Neural progenitor cell (in vitro differentiated cells): ENCODE data around the gene ADARB2. TPM values are rescaled to one million over a fixed set of nuclear protein-coding genes. Genes with fewer than 3 reads are reported as not detected.

Source experiments
- DNase-seq: peaks from one replicate; pipeline ENCODE4 v3.0.0-alpha.2; 2016; ENCODE audit warnings: low spot score
- H2AFZ ChIP-seq: fragments of 200-600 bp; sonication (generic); replicated peaks from 2 replicates; pipeline ENCODE4 v1.6.1; 2016; ENCODE audit warnings: antibody characterized with exemption
- H3F3A ChIP-seq: fragments of 200-600 bp; sonication (generic); 2 replicates; pipeline ENCODE4 v1.6.1; 2016; ENCODE audit warnings: antibody characterized with exemption, low read depth
- H3K27ac ChIP-seq: fragments of 200-600 bp; sonication (generic); 2 replicates; pipeline ENCODE4 v1.5.1; 2016; ENCODE audit warnings: mild to moderate bottlenecking
- H3K27me3 ChIP-seq: fragments of 200-600 bp; sonication (generic); 2 replicates; pipeline ENCODE4 v1.6.1; 2016; ENCODE audit warnings: mild to moderate bottlenecking, moderate library complexity
- H3K36me3 ChIP-seq: fragments of 200-600 bp; sonication (generic); 2 replicates; pipeline ENCODE4 v1.5.1; 2016
- H3K4me1 ChIP-seq: fragments of 200-600 bp; sonication (generic); 2 replicates; pipeline ENCODE4 v1.6.1; 2016; ENCODE audit warnings: mixed run types
- H3K4me2 ChIP-seq: fragments of 200-600 bp; sonication (generic); 2 replicates; pipeline ENCODE4 v1.6.1; 2016
- H3K4me3 ChIP-seq: fragments of 200-600 bp; sonication (generic); 2 replicates; pipeline ENCODE4 v1.5.1; 2016
- H3K79me2 ChIP-seq: fragments of 200-600 bp; sonication (generic); 2 replicates; pipeline ENCODE4 v1.6.1; 2016; ENCODE audit warnings: low read depth
- H3K9ac ChIP-seq: fragments of 200-600 bp; sonication (generic); 2 replicates; pipeline ENCODE4 v1.6.1; 2016
- H3K9me3 ChIP-seq: fragments of 200-600 bp; sonication (generic); 2 replicates; pipeline ENCODE4 v1.5.1; 2016; ENCODE audit warnings: low read depth
- H4K20me1 ChIP-seq: fragments of 200-600 bp; sonication (generic); 2 replicates; pipeline ENCODE4 v1.6.1; 2016; ENCODE audit warnings: low read depth
- H3K27ac Mint-ChIP-seq: 3 replicates; pipeline ENCODE4 v1.8.0; 2021; ENCODE audit warnings: mixed read lengths
- H3K27me3 Mint-ChIP-seq: 2 replicates; pipeline ENCODE4 v1.8.0; 2022; ENCODE audit warnings: low read depth, mild to moderate bottlenecking, inconsistent platforms, moderate library complexity, mixed read lengths; ENCODE audit not compliant: insufficient read depth
- H3K36me3 Mint-ChIP-seq: 3 replicates; pipeline ENCODE4 v1.8.0; 2021; ENCODE audit warnings: mixed read lengths
- H3K4me1 Mint-ChIP-seq: 3 replicates; pipeline ENCODE4 v1.8.0; 2021; ENCODE audit warnings: mixed read lengths
- H3K4me3 Mint-ChIP-seq: 3 replicates; pipeline ENCODE4 v1.8.0; 2021; ENCODE audit warnings: mild to moderate bottlenecking, moderate library complexity, mixed read lengths
- H3K9me3 Mint-ChIP-seq: 3 replicates; pipeline ENCODE4 v1.8.0; 2020; ENCODE audit warnings: mixed read lengths
- EZH2 ChIP-seq: fragments of 200-600 bp; sonication (generic); IDR thresholded peaks from 2 replicates; pipeline ENCODE4 v1.6.1; 2017; ENCODE audit warnings: antibody characterized with exemption, mild to moderate bottlenecking, moderate library complexity
- EZH2phosphoT487 ChIP-seq: fragments of 200-600 bp; sonication (generic); IDR thresholded peaks from 2 replicates; pipeline ENCODE4 v1.6.1; 2017; ENCODE audit warnings: antibody characterized with exemption
- total RNA-seq: library from RNA; depleted of rRNA; stranded (reverse); fragments of >200 nt; gene quantifications from 2 replicates; pipeline ENCODE4 v1.2.3, GENCODE V29; 2015; ENCODE audit warnings: low replicate concordance
- TF ChIP-seq, protein P1 (sequence below): fragments of 200-600 bp; sonication (generic); IDR thresholded peaks from 2 replicates; pipeline ENCODE4 v1.5.1; 2017; ENCODE audit warnings: antibody characterized with exemption, mild to moderate bottlenecking

ADARB2 gene
- total RNA-seq, 1 donor from 2014 or later: not detected

DNA sequence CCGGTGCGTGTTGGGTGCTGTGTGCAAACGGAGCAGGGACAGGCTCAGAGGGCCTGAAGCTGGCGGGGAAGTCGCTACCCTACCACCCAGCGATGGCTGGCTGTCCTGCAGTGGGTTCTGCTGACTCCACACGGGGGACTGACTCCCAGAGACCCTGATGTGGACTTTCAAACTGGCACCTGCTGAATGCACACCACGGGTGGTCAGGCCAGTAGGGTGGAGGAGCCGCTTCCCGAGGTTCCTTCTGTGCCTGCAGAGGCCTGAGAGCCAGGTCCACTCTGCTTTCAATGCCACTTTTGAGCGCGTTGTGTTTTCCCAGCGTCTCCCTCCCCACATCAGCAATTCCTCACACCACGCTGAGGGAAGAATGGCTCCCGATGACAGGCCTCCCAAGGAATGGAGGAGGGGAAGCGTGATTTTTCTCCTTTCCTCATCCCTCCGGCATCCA is 135.3 kb downstream of the ADARB2 start:
- Mint-ChIP-seq H3K27me3 (peaks cover 4% of the 10 kb centered on the region), H3K27ac (no peak overlapping the region), H3K4me1 (peaks cover 2% of the 10 kb centered on the region), H3K36me3 (no peaks in the 10 kb centered on the region), H3K4me3 (no peak overlapping the region), H3K9me3 (no peaks in the 10 kb centered on the region)
- H3K36me3 ChIP-seq: no peaks in the 10 kb centered on the region
- no peak overlapping the region for H2AFZ ChIP-seq
- no peak for DNase-seq
- no peaks in the 10 kb centered on the region for H3K4me1 ChIP-seq
- TF ChIP-seq EZH2phosphoT487: no peak
- TF ChIP-seq, protein P1, sequence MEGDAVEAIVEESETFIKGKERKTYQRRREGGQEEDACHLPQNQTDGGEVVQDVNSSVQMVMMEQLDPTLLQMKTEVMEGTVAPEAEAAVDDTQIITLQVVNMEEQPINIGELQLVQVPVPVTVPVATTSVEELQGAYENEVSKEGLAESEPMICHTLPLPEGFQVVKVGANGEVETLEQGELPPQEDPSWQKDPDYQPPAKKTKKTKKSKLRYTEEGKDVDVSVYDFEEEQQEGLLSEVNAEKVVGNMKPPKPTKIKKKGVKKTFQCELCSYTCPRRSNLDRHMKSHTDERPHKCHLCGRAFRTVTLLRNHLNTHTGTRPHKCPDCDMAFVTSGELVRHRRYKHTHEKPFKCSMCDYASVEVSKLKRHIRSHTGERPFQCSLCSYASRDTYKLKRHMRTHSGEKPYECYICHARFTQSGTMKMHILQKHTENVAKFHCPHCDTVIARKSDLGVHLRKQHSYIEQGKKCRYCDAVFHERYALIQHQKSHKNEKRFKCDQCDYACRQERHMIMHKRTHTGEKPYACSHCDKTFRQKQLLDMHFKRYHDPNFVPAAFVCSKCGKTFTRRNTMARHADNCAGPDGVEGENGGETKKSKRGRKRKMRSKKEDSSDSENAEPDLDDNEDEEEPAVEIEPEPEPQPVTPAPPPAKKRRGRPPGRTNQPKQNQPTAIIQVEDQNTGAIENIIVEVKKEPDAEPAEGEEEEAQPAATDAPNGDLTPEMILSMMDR: no peak
- no peak overlapping the region for H3K4me3 ChIP-seq
- H3K9ac ChIP-seq: no peak overlapping the region
- no peaks in the 10 kb centered on the region for H3F3A ChIP-seq
- no peaks in the 10 kb centered on the region for H4K20me1 ChIP-seq
- no peaks in the 10 kb centered on the region for H3K27me3 ChIP-seq
- no peak overlapping the region for H3K27ac ChIP-seq
- H3K4me2 ChIP-seq: no peak overlapping the region
- H3K79me2 ChIP-seq: no peaks in the 10 kb centered on the region
- H3K9me3 ChIP-seq: no peaks in the 10 kb centered on the region

- no peaks in the 10 kb centered on the region for H3F3A ChIP-seq
- DNase-seq: no peak
- no peak overlapping the region for H3K9ac ChIP-seq
- Mint-ChIP-seq H3K27ac (no peak overlapping the region), H3K27me3 (peaks cover 4% of the 10 kb centered on the region), H3K4me1 (peaks cover 2% of the 10 kb centered on the region), H3K4me3 (no peak overlapping the region), H3K9me3 (no peaks in the 10 kb centered on the region), H3K36me3 (no peaks in the 10 kb centered on the region)
- H3K36me3 ChIP-seq: no peaks in the 10 kb centered on the region
- no peaks in the 10 kb centered on the region for H4K20me1 ChIP-seq
- H3K27me3 ChIP-seq: no peaks in the 10 kb centered on the region
- no peaks in the 10 kb centered on the region for H3K4me1 ChIP-seq
- no peak overlapping the region for H3K4me3 ChIP-seq
- TF ChIP-seq EZH2phosphoT487: no peak
- TF ChIP-seq, protein P1: no peak
- TF ChIP-seq EZH2: no peak
- H3K9me3 ChIP-seq: no peaks in the 10 kb centered on the region
- no peak overlapping the region for H2AFZ ChIP-seq
- H3K4me2 ChIP-seq: no peak overlapping the region
- H3K27ac ChIP-seq: no peak overlapping the region
- no peaks in the 10 kb centered on the region for H3K79me2 ChIP-seq
Observed at GRCh38 chr10:1601406-1601805, 135.9 kb downstream of the ADARB2 start.

DNA sequence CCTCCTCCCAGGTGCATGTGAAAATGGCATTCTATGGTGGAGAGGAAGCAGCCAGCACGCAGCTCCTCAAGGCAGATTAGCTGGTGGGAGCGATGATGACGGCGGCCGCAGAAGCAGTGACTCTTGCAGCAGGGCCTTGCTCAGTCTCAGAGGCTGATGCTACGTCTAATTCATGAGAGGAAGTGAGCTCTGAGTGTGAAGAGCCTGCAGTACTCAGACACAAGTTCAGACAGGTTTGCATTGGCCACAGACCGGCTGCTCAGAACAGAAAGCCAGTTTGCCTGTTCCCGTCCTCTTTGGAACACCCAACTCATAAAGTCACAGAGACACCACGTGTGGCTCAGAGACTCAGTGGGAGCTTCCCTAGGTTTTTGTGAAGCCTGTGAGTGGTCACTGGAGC is 136.5 kb downstream of the ADARB2 start:
- no peaks in the 10 kb centered on the region for H4K20me1 ChIP-seq

More for the DNA sequence above, 136.5 kb downstream of the ADARB2 start:
- H3K27ac ChIP-seq: no peak overlapping the region
- TF ChIP-seq EZH2 (no peak), EZH2phosphoT487 (no peak)
- TF ChIP-seq, protein P1: no peak
- no peak overlapping the region for H3K9ac ChIP-seq
- H3K4me3 ChIP-seq: no peak overlapping the region
- no peaks in the 10 kb centered on the region for H3K9me3 ChIP-seq
- Mint-ChIP-seq H3K4me3 (no peak overlapping the region), H3K4me1 (peaks cover 2% of the 10 kb centered on the region), H3K9me3 (no peaks in the 10 kb centered on the region), H3K27ac (no peak overlapping the region), H3K27me3 (peaks cover 4% of the 10 kb centered on the region), H3K36me3 (no peaks in the 10 kb centered on the region)
- no peak overlapping the region for H2AFZ ChIP-seq
- H3K36me3 ChIP-seq: no peaks in the 10 kb centered on the region
- no peaks in the 10 kb centered on the region for H3K4me1 ChIP-seq
- H3K79me2 ChIP-seq: no peaks in the 10 kb centered on the region
- H3K27me3 ChIP-seq: no peaks in the 10 kb centered on the region
- no peaks in the 10 kb centered on the region for H3F3A ChIP-seq
- H3K4me2 ChIP-seq: no peak overlapping the region
- no peak for DNase-seq
